HL-60 (cell line): Measurements from ENCODE around the gene OXER1.

Experiments used
- DNase-seq, 2 experiments: peaks; one replicate each; pipeline ENCODE4 v3.0.0-alpha.2; 2010 to 2020; ENCODE audit warnings: low read depth in 1 of 2, low spot score in 1 of 2
- H3K27ac ChIP-seq: fragments of 250-450 bp; sonication (Bioruptor Pico); replicated peaks from 2 replicates; pipeline ENCODE4 v1.5.1; 2020; ENCODE audit warnings: mild to moderate bottlenecking, moderate library complexity
- H3K27me3 ChIP-seq: fragments of 250-450 bp; sonication (Bioruptor Pico); 2 replicates; pipeline ENCODE4 v1.5.1; 2021; ENCODE audit warnings: mild to moderate bottlenecking, moderate library complexity; ENCODE audit not compliant: insufficient read depth, poor library complexity, severe bottlenecking
- H3K4me3 ChIP-seq: replicated peaks from 2 replicates; pipeline ENCODE4 v1.5.1; 2011; ENCODE audit warnings: mild to moderate bottlenecking, control low read depth, low read length; ENCODE audit not compliant: insufficient read depth
- GABPA ChIP-seq: IDR thresholded peaks from 2 replicates; pipeline ENCODE4 v1.6.1; 2012; ENCODE audit warnings: low read depth
- TF ChIP-seq, protein P1 (sequence below): IDR thresholded peaks from one replicate; pipeline ENCODE4 v1.5.1; 2011; ENCODE audit warnings: low read length, control low read depth, inconsistent platforms; ENCODE audit not compliant: insufficient read depth

The OXER1 gene

GRCh38 chr2:42712934-42713333 is 51.0 kb downstream of the OXER1 start:
- DNase-seq: no peak
- no peaks in the 10 kb centered on the region for H3K27me3 ChIP-seq
- no peak overlapping the region for H3K4me3 ChIP-seq
- no peak overlapping the region for H3K27ac ChIP-seq
- no peak for TF ChIP-seq GABPA
- TF ChIP-seq, protein P1, sequence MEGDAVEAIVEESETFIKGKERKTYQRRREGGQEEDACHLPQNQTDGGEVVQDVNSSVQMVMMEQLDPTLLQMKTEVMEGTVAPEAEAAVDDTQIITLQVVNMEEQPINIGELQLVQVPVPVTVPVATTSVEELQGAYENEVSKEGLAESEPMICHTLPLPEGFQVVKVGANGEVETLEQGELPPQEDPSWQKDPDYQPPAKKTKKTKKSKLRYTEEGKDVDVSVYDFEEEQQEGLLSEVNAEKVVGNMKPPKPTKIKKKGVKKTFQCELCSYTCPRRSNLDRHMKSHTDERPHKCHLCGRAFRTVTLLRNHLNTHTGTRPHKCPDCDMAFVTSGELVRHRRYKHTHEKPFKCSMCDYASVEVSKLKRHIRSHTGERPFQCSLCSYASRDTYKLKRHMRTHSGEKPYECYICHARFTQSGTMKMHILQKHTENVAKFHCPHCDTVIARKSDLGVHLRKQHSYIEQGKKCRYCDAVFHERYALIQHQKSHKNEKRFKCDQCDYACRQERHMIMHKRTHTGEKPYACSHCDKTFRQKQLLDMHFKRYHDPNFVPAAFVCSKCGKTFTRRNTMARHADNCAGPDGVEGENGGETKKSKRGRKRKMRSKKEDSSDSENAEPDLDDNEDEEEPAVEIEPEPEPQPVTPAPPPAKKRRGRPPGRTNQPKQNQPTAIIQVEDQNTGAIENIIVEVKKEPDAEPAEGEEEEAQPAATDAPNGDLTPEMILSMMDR: no peak
